ENCODE measurements around the gene NXPE3.
"Not testable (repeated sequence)": the region's sequence is repeated elsewhere in the genome, so short reads cannot be mapped to it uniquely, and the experiment has no call there.

NXPE3 gene

DNA sequence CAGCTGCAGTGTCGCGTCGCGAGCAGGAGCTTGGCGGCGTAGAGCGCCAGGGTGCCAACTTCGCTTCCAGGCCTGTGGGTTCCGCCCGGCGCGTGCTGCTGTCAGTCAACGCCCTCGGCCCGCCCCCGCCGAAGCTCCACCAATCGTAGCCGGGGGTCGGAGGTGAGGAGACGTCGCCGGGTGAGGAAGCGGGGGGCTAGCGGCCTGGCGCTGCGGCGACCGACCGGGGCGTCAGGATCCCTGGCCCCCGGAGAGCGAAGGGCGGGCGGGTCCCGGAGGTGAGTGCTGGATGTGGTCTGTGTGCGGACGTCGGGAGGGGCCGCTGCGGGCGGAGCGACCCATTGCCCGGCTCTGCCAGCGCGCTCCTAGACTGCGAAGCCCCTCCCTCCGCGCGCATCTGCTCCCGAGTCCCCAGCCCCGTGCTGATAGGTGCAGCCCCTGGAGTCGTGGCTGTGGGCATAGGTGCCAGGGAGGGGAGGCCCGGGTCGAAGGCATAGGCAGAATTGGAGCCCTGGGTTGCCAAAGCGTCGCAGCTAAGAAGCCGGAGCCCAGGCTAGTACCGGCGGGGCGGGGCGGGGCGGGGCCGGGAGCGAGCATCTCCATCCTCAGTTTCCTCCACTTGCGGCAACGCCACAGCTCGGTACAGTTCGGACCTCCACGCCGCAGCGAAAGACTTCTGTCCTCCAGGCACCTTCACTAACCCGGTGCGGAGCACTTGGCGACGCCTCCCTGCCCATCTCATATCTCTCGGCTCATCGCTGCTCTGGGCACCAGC, at the start of gene NXPE3:
NXPE3 (plus strand) TSS at position 165 of the 775 bp plus-strand sequence. CDS start 6,386 bp downstream, outside the sequence.
- peak; percentile 86 for DNase-seq (ENCODE audit: low spot score)

DNA sequence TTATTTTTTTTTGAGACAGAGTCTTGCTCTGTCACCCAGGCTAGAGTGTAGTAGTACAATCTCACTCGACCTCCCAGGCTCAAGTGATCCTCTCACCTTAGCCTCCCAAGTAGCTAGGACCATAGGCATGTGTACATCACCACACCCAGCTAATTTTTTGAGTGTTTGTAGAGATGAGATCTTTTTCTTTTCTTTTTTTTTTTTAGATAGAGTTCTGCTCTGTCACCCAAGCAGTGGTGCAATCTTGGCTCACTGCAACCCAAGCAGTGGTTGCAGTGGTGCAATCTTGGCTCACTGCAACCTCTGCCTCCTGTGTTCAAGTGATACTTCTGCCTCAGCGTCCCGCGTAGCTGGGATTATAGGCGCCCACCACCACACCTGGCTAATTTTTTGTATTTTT, 49.4 kb upstream of the NXPE3 start:
- no peak for DNase-seq (ENCODE audit: low spot score)

DNA sequence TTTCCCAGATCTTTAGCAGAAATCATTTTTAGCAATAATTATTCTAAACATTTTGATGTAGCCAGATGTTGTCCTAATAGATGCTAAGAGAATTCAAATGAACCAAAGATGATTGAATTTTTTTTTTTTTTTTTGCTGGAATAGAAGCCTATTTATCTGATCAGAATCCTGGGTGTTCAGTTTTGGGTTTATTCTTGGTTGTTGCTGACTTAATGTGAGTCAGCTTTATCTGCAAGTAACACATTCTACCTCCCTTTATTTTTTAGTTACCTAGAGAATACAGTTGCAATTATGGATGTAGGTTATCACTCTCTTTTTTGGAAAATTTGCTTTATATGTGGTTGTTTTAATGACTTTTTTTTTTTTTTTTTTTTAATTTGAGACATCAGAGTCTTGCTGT, 48.2 kb upstream of the NXPE3 start:
- no peak for DNase-seq (ENCODE audit: low spot score)

DNA sequence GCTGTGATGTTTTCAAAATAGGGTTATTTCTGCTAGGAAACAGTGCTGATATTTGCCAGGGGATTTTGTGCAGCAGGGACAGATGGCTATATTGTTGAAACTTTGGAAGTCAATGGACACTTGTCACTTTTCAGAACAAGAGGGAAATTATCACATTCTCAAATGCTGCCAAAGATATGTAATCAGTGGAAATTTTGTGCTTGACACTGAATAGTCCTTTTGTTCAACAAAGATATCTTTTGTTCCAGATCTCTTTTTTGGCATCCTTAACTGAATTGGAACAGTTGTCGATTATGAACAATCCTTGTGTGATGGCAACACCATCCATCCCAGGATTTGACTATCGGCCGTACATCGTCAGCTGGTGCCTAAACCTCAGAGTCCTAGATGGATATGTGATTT, 46.8 kb upstream of the NXPE3 start:
- no peak for DNase-seq (ENCODE audit: low spot score)

DNA sequence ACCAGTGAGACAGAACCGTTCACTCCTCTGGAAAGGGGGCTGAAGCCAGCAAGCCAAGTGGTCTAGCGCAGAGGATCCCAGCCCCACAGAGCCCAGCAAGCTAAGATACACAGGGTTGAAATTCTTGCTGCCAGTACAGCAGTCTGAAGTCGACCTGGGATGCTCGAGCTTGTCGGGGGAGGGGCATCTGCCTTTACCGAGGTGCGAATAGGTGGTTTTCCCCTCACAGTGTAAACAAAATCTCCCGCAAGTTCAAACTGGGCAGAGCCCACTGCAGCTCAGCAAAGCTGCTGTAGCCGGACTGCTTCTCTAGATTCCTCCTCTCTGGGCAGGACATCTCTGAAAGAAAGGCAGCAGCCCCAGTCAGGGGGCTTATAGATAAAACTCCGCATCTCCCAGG, 43.2 kb upstream of the NXPE3 start:
- no peak for DNase-seq (ENCODE audit: low spot score)

DNA sequence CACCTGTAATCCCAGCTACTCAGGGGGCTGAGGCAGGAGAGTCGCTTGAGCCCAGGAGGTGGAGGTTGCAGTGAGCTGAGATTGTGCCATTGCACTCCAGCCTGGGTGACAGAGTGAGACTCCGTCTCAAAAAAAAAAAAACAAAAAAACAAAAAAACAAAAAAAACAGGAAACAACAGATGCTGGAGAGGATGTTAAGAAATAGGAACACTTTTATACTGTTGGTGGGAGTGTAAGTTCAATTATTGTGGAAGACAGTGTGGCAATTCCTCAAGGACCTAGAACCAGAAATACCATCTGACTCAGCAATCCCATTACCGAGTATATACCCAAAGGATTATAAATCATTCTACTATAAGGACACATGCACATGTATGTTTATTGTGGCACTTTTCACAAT, 37.1 kb upstream of the NXPE3 start:
- not testable (repeated sequence) for DNase-seq (ENCODE audit: low spot score)

DNA sequence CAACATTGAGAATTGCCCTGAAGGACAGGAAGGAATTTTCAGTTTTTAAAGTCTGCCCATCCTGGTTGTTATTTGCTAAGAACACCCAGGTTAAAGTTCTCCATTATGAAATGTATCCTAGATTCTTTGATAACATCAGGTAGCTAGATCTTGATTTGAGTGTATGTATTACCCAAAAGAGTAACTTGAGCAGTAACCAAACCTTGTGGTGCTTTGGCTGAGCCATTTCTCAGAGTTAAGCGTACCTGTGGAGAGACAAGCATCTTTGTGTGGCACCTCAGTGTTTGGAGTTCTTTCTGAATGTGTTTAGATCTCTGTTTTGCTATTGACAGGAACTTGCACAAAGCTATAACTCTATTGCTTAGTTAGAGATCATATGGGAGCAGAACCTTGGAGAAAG, 34.2 kb upstream of the NXPE3 start:
- DNase-seq (ENCODE audit: low spot score): no peak

DNA sequence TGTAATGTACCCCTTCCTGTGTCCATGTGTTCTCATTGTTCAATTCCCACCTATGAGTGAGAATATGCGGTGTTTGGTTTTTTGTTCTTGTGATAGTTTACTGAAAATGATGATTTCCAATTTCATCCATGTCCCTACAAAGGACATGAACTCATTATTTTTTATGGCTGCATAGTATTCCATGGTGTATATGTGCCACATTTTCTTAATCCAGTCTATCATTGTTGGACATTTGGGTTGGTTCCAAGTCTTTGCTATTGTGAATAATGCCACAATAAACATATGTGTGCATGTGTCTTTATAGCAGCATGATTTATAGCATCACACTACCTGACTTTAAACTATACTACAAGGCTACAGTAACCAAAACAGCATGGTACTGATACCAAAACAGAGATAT, 33.1 kb upstream of the NXPE3 start:
- DNase-seq (ENCODE audit: low spot score): not testable (repeated sequence)

DNA sequence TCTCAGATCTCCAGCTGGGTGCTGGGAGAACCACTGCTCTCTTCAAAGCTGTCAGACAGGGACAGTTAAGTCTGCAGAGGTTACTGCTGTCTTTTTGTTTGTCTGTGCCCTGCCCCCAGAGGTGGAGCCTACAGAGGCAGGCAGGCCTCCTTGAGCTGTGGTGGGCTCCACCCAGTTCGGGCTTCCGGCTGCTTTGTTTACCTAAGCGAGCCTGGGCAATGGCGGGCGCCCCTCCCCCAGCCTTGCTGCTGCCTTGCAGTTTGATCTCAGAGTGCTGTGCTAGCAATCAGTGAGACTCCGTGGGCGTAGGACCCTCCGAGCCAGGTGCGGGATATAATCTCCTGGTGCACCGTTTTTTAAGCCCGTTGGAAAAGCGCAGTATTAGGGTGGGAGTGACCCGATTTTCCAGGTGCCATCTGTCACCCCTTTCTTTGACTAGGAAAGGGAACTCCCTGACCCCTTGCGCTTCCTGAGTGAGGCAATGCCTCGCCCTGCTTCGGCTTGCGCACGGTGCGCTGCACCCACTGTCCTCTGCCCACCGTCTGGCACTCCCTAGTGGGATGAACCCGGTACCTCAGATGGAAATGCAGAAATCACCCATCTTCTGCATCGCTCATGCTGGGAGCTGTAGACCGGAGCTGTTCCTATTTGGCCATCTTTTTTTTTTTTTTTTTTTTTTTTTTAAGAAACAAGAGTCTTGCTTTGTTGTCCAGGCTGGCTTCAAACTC, 25.5 kb upstream of the NXPE3 start:
- not testable (repeated sequence) for DNase-seq (ENCODE audit: low spot score)

DNA sequence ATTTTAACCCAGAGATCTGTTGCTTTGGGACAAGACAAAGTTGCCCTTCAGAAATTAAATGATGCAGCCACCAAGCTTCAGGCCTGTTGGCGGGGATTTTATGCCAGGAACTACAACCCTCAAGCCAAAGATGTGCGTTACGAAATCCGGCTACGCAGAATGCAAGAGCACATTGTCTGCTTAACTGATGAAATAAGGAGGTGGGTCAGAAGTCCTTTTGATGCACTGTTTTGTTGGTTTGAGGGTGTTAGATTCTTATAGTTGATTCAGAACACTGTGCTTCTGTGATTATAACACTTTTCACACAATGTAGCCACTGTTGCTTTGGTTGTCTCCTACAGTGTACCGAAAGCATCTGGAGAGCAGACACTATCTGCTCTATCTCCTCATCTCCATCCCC, 20.8 kb upstream of the NXPE3 start:
- no peak for DNase-seq (ENCODE audit: low spot score)

DNA sequence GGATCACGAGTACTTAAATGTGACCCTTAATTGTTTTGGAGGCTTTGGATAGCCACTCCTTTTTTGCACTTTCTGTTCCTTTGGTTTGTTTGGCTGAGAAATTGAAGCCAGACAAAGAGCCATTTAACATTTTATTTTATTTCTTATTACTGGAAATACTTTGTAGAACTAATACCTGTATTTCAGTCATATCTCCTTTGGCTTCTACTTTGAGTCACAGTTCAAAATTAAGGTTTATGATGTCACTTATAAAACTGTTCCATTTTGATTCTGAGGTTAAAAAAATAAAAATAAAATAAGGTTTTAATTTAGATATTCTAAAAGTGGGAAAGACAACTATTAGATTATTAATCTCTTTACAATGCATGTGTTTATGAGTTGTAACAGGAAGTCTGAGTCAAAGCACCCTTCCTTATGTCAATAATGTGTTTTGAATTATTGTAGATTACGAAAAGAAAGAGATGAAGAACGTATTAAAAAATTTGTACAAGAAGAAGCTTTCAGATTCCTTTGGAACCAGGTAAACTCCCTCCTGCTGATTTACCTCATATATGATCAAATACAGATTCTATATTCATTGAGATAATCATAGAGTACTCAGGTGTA, 16.9 kb upstream of the NXPE3 start:
- no peak for DNase-seq (ENCODE audit: low spot score)

DNA sequence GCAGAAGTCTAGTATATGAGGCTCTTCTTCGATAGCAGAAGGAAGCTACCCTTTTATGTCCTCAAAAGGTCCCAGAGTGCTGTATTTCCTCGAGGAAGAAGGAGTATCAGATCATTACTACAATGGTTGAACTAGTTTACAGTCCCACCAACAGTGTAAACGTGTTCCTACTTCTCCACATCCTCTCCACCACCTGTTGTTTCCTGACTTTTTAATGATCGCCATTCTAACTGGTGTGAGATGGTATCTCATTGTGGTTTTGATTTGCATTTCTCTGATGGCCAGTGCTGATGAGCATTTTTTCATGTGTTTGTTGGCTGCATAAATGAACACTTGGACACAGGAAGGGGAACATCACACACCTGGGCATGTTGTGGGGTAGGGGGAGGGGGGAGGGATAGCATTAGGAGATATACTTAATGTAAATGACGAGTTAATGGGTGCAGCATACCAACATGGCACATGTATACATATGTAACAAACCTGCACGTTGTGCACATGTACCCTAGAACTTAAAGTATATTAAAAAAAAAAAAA, 1.2 kb upstream of the NXPE3 start:
- not testable (repeated sequence) for DNase-seq (ENCODE audit: low spot score)

DNA sequence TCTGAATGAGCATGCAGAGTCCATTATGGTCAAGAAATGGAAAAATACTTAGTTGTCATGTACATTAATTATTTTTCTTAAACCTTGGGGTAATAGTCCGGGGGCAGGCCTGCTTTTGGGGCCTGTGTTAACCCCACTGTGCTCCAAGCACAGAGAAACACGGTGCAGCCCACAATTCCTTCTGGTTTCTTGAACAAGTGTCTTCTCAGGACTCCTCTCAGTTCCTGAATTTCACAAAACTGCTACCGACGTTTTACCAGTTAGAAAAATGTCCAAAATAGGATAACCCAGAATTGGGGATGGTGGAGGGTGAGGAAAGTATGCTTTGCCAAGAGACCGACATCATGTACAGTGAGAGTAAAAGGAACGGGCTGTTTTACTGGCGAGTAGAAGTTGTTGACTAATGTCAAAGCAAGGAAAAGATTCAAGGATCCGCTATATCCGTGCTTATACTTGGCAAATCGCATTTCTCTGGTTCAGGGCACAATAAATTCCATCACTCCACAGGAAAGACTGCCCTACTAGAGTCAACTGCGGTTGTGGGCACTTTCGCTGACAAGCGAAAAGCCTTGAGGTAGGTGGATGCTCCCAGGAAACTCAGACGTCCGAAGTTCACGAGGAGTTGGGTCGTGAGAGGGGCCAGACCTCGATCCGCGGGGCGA, 495 bp upstream of the NXPE3 start:
- no peak for DNase-seq (ENCODE audit: low spot score)

DNA sequence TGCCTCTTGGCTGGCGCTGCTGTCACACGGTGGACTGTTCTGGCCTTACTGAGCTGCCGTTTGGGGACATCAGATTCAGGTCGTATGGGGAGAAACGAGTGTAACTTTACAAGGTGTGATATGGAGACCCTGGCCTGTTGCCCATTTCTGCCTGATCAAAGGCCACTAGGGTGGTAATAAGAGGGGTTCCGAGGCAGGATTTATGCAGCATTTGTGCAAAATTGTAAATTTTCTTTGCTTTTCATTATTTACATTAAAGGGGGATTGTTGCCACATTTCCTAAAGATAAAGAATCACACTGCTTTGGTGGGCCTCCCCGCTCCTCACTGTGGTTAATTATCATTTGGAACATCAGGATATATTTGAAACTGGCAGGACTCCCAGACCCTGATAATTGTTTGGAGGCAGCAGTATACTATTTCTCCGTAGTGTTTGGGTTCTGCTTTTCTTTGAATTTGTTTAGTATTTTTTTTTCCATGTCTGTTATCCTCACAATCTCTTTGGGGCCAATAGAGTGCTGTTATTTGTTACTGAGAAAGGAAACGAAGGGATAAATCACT, 891 bp downstream of the NXPE3 start:
- DNase-seq (ENCODE audit: low spot score): no peak

DNA sequence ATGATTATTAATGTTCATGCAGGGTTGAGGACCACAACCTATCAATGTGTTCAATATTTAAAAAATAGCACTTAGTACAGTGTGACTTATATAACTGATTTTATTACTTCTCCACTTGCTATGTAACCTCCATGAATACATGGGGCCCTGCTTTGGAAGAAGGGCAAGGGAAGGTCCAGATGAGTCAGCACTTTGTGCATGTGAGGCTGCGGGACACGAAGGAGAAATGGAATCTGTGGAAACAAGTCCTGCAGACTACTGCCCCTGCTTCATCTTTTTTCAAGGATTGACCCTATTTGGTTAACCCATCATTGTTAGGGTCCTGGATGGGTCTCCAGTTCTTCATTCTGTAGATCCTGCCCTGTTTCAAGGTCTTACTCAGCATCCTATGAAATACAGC, 1.6 kb downstream of the NXPE3 start:
- peak; percentile 76 for DNase-seq (ENCODE audit: low spot score)

DNA sequence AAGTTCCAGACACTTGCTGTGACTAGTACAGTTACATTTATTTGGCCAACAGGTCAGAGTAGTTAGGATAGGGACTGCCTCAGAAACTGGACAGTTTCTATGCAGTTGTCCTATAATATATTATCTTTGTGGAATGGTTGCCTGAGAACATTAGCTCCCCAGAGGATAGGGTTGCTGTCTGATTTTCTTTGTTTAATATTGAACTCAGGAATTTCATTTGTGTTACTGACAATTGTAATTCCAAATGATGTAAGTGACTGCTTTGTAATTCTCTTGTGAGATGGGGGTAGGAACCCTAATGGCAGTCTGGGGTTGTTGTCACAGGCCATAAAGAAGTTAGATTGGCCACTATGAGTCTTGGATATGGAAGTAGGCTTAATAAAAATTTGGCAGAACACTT, 2.2 kb downstream of the NXPE3 start:
- peak; percentile 12 for DNase-seq (ENCODE audit: low spot score)

DNA sequence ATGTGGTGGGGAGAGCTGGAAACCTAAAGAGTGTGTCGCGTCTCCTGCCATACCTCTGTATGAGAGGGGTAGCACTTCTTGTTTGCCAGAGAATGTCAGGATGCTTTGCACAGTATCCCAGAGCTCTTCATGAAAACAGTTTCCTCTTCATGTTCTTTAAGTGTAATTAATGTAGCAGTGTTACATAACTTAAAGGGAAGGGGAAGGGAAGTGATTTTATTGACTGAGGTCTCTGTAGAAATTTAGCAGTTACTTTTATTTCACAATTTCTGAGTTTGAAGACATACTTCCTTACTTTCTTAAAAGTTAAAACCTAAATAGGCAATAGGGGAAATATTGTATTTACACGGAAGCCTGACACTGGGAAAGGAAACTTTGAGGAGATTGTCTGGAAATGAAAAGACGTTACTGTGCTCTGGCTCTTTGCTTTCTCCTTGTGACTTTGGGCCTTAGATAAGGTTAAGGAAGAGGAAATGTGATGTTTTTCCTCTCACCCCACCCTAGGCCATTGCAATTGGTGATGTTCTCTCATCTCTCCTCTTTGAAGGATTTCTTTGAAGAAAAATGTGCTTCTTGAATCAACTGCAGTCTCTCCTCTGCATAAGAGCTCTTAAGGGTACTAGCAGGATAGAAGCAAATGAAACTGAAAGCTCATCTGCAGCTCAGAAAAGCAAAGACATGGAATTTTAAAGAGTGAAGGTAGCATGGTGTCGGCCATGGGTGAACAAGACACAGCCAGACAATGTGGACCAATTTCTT, 6.0 kb downstream of the NXPE3 start:
- DNase-seq (ENCODE audit: low spot score): no peak

DNA sequence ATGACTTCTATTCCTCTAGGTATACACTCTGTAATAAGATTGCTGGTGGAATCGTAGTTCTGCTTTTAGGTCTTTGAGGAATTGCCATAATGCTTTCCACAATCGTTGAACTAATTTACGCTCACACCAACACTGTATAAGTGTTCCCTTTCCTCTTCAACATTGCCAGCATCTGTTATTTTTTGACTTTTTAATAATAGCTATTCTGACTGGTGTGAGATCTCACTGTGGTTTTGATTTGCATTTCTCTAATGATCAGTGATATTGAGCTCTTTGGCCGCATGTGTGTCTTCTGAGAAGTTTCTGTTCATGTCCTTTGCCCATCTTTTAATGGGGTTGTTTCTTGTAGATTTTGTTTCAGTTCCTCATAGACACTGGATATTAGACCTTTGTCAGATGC, 12.8 kb downstream of the NXPE3 start:
- no peak for DNase-seq (ENCODE audit: low spot score)

DNA sequence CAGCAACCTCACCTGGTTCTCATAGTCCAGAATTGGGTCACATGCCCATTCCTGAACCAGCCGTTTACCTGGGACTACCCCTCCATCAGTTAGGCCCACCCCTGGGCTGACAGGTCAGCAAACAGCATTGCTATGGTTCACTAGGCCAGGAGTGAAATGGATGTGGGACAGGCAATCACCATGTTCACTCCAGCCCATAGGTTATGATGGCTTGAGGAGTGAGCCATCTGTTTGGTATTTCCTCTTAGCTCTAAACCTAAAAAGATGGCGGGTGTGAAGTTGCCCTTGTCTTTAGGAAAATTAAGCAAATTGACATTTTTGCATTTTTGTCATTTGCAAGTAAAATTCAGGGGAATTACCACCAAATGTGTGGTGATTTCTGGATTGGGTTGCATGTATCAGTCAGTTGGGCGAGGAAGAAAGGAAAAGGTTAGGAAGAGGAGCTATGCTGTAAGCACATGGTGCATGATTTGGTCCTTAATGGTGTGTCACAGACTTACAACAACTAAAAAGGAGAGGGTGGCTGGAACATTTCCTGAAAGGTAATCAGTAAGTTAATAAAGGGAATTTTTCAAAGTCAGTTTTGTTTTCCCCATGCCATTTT, 17.2 kb downstream of the NXPE3 start:
- no peak for DNase-seq (ENCODE audit: low spot score)

DNA sequence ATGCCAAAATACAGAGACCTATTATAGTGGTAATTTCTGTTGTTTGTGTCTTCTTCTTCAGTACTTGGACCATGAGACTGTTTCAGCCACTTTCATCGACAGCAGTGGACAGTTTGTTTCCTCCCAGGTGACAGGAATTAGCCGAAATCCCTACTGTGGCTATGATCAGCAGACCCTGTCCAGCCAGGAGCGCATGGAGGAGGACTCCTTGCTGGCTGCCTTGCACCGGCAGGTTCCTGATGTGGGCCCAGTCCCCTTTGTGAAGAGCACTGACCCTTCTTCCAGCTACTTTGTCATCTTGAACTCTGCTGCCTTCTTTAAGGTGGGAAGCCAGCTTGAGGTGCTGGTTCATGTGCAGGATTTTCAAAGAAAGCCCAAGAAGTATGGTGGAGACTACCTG, 22.2 kb downstream of the NXPE3 start:
- no peak for DNase-seq (ENCODE audit: low spot score)

DNA sequence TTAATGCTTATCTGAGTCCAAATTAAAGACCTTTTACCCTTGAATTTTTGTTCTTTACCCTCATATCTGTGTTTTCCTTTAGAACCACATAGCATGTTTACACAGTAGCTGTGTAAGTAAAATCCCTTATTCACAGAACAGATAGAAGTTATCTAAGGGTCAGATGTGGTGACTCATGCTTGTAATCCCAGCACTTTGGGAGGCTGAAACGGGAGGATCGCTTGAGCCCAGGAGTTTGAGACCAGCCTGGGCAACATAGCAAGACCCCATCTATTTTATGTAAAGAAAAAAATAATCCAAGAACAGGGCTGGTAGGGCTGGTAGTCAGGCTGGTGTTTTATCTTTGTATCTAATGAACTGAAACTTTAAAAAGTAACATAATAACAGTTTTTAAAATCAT, 23.2 kb downstream of the NXPE3 start:
- no peak for DNase-seq (ENCODE audit: low spot score)
